Prostate gland (tissue), 2 donors: ENCODE results near the gene SPRED2.

Experiments
- POLR2AphosphoS5 ChIP-seq: sonication (generic); formaldehyde crosslinking; IDR thresholded peaks from one replicate; pipeline ENCODE4 v1.6.1; 2017; ENCODE audit warnings: antibody characterized with exemption
- TF ChIP-seq, protein P1 (sequence below), 4 experiments: fragments of 200-600 bp in 2 of 4; fragments of 450-650 bp in 2 of 4; sonication (generic) in 2 of 4; IDR thresholded peaks; 1 replicate in 3 of 4; 2 replicates in 1 of 4; pipeline ENCODE4 v1.5.1; 2016 to 2019; ENCODE audit warnings: antibody characterized with exemption in 4 of 4, mild to moderate bottlenecking in 2 of 4, moderate library complexity in 2 of 4

DNA sequence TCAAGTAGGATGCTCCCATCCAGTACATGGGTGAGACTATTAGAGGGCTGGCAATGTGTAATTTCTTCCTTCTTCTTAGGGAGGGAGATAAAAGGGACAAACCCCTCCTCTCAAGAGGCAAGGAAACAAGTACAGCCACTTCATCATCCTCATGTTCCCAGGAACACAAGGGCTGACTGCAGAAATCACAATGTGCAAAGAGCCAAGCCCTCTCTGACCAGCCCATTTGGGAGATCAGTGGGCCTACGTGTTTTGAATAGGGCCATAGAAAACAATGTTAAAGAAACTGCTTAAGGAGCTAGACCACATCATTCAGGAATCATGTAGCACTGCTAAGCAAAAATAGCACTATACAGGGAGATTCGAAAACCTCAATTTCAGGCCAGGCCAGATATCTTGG is 107.3 kb downstream of the SPRED2 start:
- TF ChIP-seq, protein P1, sequence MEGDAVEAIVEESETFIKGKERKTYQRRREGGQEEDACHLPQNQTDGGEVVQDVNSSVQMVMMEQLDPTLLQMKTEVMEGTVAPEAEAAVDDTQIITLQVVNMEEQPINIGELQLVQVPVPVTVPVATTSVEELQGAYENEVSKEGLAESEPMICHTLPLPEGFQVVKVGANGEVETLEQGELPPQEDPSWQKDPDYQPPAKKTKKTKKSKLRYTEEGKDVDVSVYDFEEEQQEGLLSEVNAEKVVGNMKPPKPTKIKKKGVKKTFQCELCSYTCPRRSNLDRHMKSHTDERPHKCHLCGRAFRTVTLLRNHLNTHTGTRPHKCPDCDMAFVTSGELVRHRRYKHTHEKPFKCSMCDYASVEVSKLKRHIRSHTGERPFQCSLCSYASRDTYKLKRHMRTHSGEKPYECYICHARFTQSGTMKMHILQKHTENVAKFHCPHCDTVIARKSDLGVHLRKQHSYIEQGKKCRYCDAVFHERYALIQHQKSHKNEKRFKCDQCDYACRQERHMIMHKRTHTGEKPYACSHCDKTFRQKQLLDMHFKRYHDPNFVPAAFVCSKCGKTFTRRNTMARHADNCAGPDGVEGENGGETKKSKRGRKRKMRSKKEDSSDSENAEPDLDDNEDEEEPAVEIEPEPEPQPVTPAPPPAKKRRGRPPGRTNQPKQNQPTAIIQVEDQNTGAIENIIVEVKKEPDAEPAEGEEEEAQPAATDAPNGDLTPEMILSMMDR (IDR thresholded peaks at IDR 0.05) = no peak
- no peak for TF ChIP-seq POLR2AphosphoS5
